CD14-positive monocyte (primary cell): ENCODE data around the gene CSNK1A1L. TPM values are rescaled to one million over a fixed set of nuclear protein-coding genes. Genes with fewer than 3 reads are reported as not detected.

Source experiments
- DNase-seq, 3 donors: peaks; one replicate each; pipeline ENCODE4 v3.0.0-alpha.2; 2011 to 2022
- H2AFZ ChIP-seq: 2 replicates; pipeline ENCODE4 v1.6.0; 2012; ENCODE audit warnings: mild to moderate bottlenecking, low read depth, low read length, inconsistent platforms; ENCODE audit not compliant: insufficient read depth, poor library complexity, severe bottlenecking
- H3K27ac ChIP-seq, 2 donors: 1 replicate in 1 of 2; 2 replicates in 1 of 2; pipeline ENCODE4 v1.5.1; 2012 to 2013; ENCODE audit warnings: low read length in 2 of 2, control low read depth in 1 of 2, inconsistent platforms in 1 of 2, low read depth in 1 of 2, mild to moderate bottlenecking in 1 of 2
- H3K27me3 ChIP-seq, 2 donors: one replicate each; pipeline versions ENCODE4 v1.6.0 to v1.6.1; 2011 to 2013; ENCODE audit warnings: low read length in 2 of 2; ENCODE audit not compliant: control insufficient read depth in 2 of 2, insufficient read depth in 2 of 2
- H3K36me3 ChIP-seq, 2 donors: replicated peaks in 1 of 2; 1 replicate in 1 of 2; 2 replicates in 1 of 2; pipeline versions ENCODE4 v1.5.1 to v1.6.1; 2012 to 2013; ENCODE audit warnings: low read length in 2 of 2, control low read depth in 1 of 2, inconsistent platforms in 1 of 2, mild to moderate bottlenecking in 1 of 2; ENCODE audit not compliant: insufficient read depth in 2 of 2, control insufficient read depth in 1 of 2
- H3K4me1 ChIP-seq, 2 donors: 1 replicate in 1 of 2; 2 replicates in 1 of 2; pipeline versions ENCODE4 v1.5.1 to v1.6.1; 2012 to 2013; ENCODE audit warnings: low read length in 2 of 2, control low read depth in 1 of 2, inconsistent platforms in 1 of 2, mild to moderate bottlenecking in 1 of 2, moderate library complexity in 1 of 2; ENCODE audit not compliant: insufficient read depth in 2 of 2, control insufficient read depth in 1 of 2
- H3K4me2 ChIP-seq: replicated peaks from 2 replicates; pipeline ENCODE3; 2012; ENCODE audit warnings: low read length, moderate library complexity, mild to moderate bottlenecking; ENCODE audit not compliant: poor library complexity, severe bottlenecking; ENCODE audit errors: extremely low read depth
- H3K4me3 ChIP-seq, 3 experiments: fragments of 200-600 bp in 1 of 3; sonication (generic) in 1 of 3; replicated peaks in 1 of 3; 1 replicate in 2 of 3; 2 replicates in 1 of 3; pipeline ENCODE4 v1.5.1; 2011 to 2013; ENCODE audit warnings: low read length in 3 of 3, mild to moderate bottlenecking in 3 of 3, control low read depth in 2 of 3, low read depth in 2 of 3, inconsistent platforms in 1 of 3, moderate library complexity in 1 of 3
- H3K79me2 ChIP-seq: 2 replicates; pipeline ENCODE4 v1.6.0; 2012; ENCODE audit warnings: mild to moderate bottlenecking, control low read depth, inconsistent platforms, low read length, moderate library complexity; ENCODE audit not compliant: insufficient read depth
- H3K9ac ChIP-seq: 2 replicates; pipeline ENCODE4 v1.6.0; 2017; ENCODE audit warnings: low read length, mild to moderate bottlenecking; ENCODE audit not compliant: insufficient read depth, poor library complexity, severe bottlenecking
- H3K9me3 ChIP-seq, 2 donors: replicated peaks in 1 of 2; 1 replicate in 1 of 2; 2 replicates in 1 of 2; pipeline versions ENCODE4 v1.5.1 to v1.6.1; 2012 to 2013; ENCODE audit warnings: low read length in 2 of 2, control low read depth in 1 of 2; ENCODE audit not compliant: control insufficient read depth in 1 of 2, insufficient read depth in 1 of 2
- H4K20me1 ChIP-seq: 2 replicates; pipeline ENCODE4 v1.6.0; 2012; ENCODE audit warnings: mild to moderate bottlenecking, low read length, control low read depth, moderate library complexity; ENCODE audit not compliant: insufficient read depth
- H3K27ac Mint-ChIP-seq, 7 donors: one replicate each; pipeline ENCODE4 v1.8.0; 2020; ENCODE audit warnings: mild to moderate bottlenecking in 7 of 7, mixed read lengths in 7 of 7, moderate library complexity in 6 of 7, inconsistent platforms in 2 of 7
- H3K27me3 Mint-ChIP-seq, 3 donors: one replicate each; pipeline ENCODE4 v1.8.0; 2021 to 2022; ENCODE audit warnings: low read depth in 3 of 3, mild to moderate bottlenecking in 3 of 3, mixed read lengths in 3 of 3, moderate library complexity in 3 of 3, inconsistent platforms in 1 of 3
- H3K36me3 Mint-ChIP-seq, 2 donors: one replicate each; pipeline ENCODE4 v1.8.0; 2020; ENCODE audit warnings: mixed read lengths in 2 of 2, inconsistent platforms in 1 of 2, mild to moderate bottlenecking in 1 of 2
- H3K4me1 Mint-ChIP-seq: one replicate; pipeline ENCODE4 v1.8.0; 2020; ENCODE audit warnings: mild to moderate bottlenecking, mixed read lengths
- H3K4me3 Mint-ChIP-seq, 2 donors: one replicate each; pipeline ENCODE4 v1.8.0; 2020; ENCODE audit warnings: mild to moderate bottlenecking in 2 of 2, mixed read lengths in 2 of 2, moderate library complexity in 1 of 2
- H3K9me3 Mint-ChIP-seq, 7 donors: one replicate each; pipeline ENCODE4 v1.8.0; 2020 to 2022; ENCODE audit warnings: mixed read lengths in 7 of 7, mild to moderate bottlenecking in 6 of 7, moderate library complexity in 6 of 7, inconsistent platforms in 2 of 7
- CTCF ChIP-seq: fragments of 200-600 bp; IDR thresholded peaks from one replicate; pipeline ENCODE4 v1.8.0; 2022; ENCODE audit warnings: antibody characterized with exemption, mild to moderate bottlenecking
- WGBS: methylation state at CpG from one replicate; pipeline ENCODE4 v1.1.5; 2013; ENCODE audit warnings: missing lambda C conversion rate; ENCODE audit not compliant: insufficient coverage; 5-methylcytosine and 5-hydroxymethylcytosine counted together
- intact Hi-C, 2 donors: fragments of 100-400 bp; cut with micrococcal nuclease; formaldehyde crosslinking; loops; one replicate each; pipeline versions ENCODE4 v1.15.0 to v1.15.1; 2023
- polyA minus RNA-seq: library from RNA; depleted of rRNA, polyadenylated mRNA; stranded (reverse); fragments of >200 nt; gene quantifications from 2 replicates; pipeline ENCODE4 v1.2.3, GENCODE V29; 2012
- polyA plus RNA-seq, 3 donors: library from polyadenylated mRNA; depleted of rRNA in 1 of 3; unstranded in 2 of 3; stranded (reverse) in 1 of 3; fragments of 300-500 nt in 2 of 3; fragments of >200 nt in 1 of 3; fragmentation: Illumina TruSeq in 2 of 3; gene quantifications; 1 replicate in 2 of 3; 2 replicates in 1 of 3; pipeline ENCODE4 v1.2.3, GENCODE V29; 2012 to 2021
- total RNA-seq, 12 experiments: library from RNA in 1 of 12; stranded (reverse) in 1 of 12; fragments of 120-200 nt in 1 of 12; gene quantifications; one replicate each; pipeline ENCODE4 v1.2.4 and lab custom pipeline; 2013 to 2026; ENCODE audit warnings: mixed read lengths in 6 of 12, inconsistent platforms in 1 of 12

CSNK1A1L gene
- not detected for total RNA-seq (2013)
- under 1 TPM in 1 of 3 donors, not detected in 2; 0.07 TPM for polyA plus RNA-seq
- not detected in 2 replicates for polyA minus RNA-seq
- 0 to 0.48 (median 0.25) reads per million in 11 experiments for total RNA-seq (lab: John Stamatoyannopoulos, UW)

- intact Hi-C loops: no loop called here
- Mint-ChIP-seq H3K9me3 (no peaks in the 10 kb centered on the region), H3K4me1 (no peaks in the 10 kb centered on the region), H3K36me3 (peaks cover 0 to 2% of the 10 kb centered on the region in 2 donors), H3K27ac (no peak within 1 kb of the TSS), H3K4me3 (no peak within 1 kb of the TSS), H3K27me3 (peaks cover 4 to 16% (median 9%) of the 10 kb centered on the region in 3 donors)
- no peak within 1 kb of the TSS for H3K9ac ChIP-seq
- no peak within 1 kb of the TSS for H2AFZ ChIP-seq
- H4K20me1 ChIP-seq: no peaks in the 10 kb centered on the region
- no peaks in the 10 kb centered on the region for H3K4me1 ChIP-seq
- peaks cover 2 to 3% of the 10 kb centered on the region in 2 donors for H3K27me3 ChIP-seq
- no peak for TF ChIP-seq CTCF
- WGBS: 94% methylated on average over 17 of the region's 26 CpGs
- H3K9me3 ChIP-seq: peaks cover 0 to 3% of the 10 kb centered on the region in 2 donors
- no peak within 1 kb of the TSS for H3K4me3 ChIP-seq
- H3K27ac ChIP-seq: no peak within 1 kb of the TSS
- H3K79me2 ChIP-seq: no peaks in the 10 kb centered on the region
- no peak for DNase-seq
- H3K4me2 ChIP-seq: no peak within 1 kb of the TSS
- no peaks in the 10 kb centered on the region for H3K36me3 ChIP-seq
Measured at GRCh38 chr13:37105251-37105714, at the start of gene CSNK1A1L. Gene CSNK1A1L, minus strand, starts transcription at chr13:37105664. Its CDS starts 408 bp downstream, at chr13:37105256.

- WGBS: 17% methylated on average over 1 of the region's 3 CpGs
- no peaks in the 10 kb centered on the region for H3K27me3 ChIP-seq
Measured at GRCh38 chr13:37149380-37149779, 43.9 kb upstream of the CSNK1A1L start.

More at GRCh38 chr13:37149380-37149779, 43.9 kb upstream of the CSNK1A1L start:
- no peak overlapping the region for H3K4me2 ChIP-seq
- no peaks in the 10 kb centered on the region for H3K36me3 ChIP-seq
- H3K27ac Mint-ChIP-seq: no peak overlapping the region
- no peak overlapping the region for H3K4me3 ChIP-seq
- peaks cover 0 to 2% (median 0%) of the 10 kb centered on the region in 3 donors for H3K27me3 Mint-ChIP-seq
- no peaks in the 10 kb centered on the region for H3K4me1 ChIP-seq
- no peaks in the 10 kb centered on the region for H3K36me3 Mint-ChIP-seq
- H3K27ac ChIP-seq: no peak overlapping the region
- H3K9me3 Mint-ChIP-seq: peaks cover 0 to 4% (median 0%) of the 10 kb centered on the region in 7 donors
- no peak for DNase-seq
- no peak overlapping the region for H3K4me3 Mint-ChIP-seq
- H3K9me3 ChIP-seq: no peaks in the 10 kb centered on the region
- TF ChIP-seq CTCF: no peak
- H3K9ac ChIP-seq: no peak overlapping the region
- no peak overlapping the region for H2AFZ ChIP-seq
- no peaks in the 10 kb centered on the region for H4K20me1 ChIP-seq
- intact Hi-C loops: no loop called here
- H3K79me2 ChIP-seq: no peaks in the 10 kb centered on the region
- H3K4me1 Mint-ChIP-seq: no peaks in the 10 kb centered on the region
